Immature natural killer cell (primary cell): ENCODE data around the gene RASSF3. TPM values are rescaled to one million over a fixed set of nuclear protein-coding genes. Genes with fewer than 3 reads are reported as not detected.
"Not testable (repeated sequence)": the region's sequence is repeated elsewhere in the genome, so short reads cannot be mapped to it uniquely, and the experiment has no call there.

Experiments used
- DNase-seq, 3 donors: peaks; one replicate each; pipeline ENCODE4 v3.0.0; 2022; ENCODE audit warnings: mixed read lengths in 1 of 3
- H3K27ac Mint-ChIP-seq, 6 donors: one replicate each; pipeline ENCODE4 v1.8.0; 2020; ENCODE audit warnings: mixed read lengths in 6 of 6, mild to moderate bottlenecking in 5 of 6, inconsistent platforms in 4 of 6, moderate library complexity in 3 of 6
- H3K27me3 Mint-ChIP-seq, 3 donors: one replicate each; pipeline ENCODE4 v1.8.0; 2020 to 2021; ENCODE audit warnings: low read depth in 3 of 3, mild to moderate bottlenecking in 3 of 3, mixed read lengths in 3 of 3, moderate library complexity in 3 of 3, inconsistent platforms in 1 of 3
- H3K36me3 Mint-ChIP-seq, 3 donors: one replicate each; pipeline ENCODE4 v1.8.0; 2020; ENCODE audit warnings: mixed read lengths in 3 of 3, inconsistent platforms in 2 of 3, mild to moderate bottlenecking in 2 of 3
- H3K4me1 Mint-ChIP-seq, 2 donors: one replicate each; pipeline ENCODE4 v1.8.0; 2020; ENCODE audit warnings: inconsistent platforms in 2 of 2, mild to moderate bottlenecking in 2 of 2, mixed read lengths in 2 of 2, moderate library complexity in 1 of 2
- H3K4me3 Mint-ChIP-seq, 5 donors: one replicate each; pipeline ENCODE4 v1.8.0; 2020; ENCODE audit warnings: mild to moderate bottlenecking in 5 of 5, mixed read lengths in 5 of 5, inconsistent platforms in 3 of 5, moderate library complexity in 3 of 5
- H3K9me3 Mint-ChIP-seq, 6 donors: one replicate each; pipeline ENCODE4 v1.8.0; 2020; ENCODE audit warnings: mild to moderate bottlenecking in 6 of 6, mixed read lengths in 6 of 6, inconsistent platforms in 4 of 6, moderate library complexity in 3 of 6
- polyA plus RNA-seq, 3 donors: library from polyadenylated mRNA; unstranded; fragments of 300-500 nt; fragmentation: Illumina TruSeq; gene quantifications; one replicate each; pipeline ENCODE4 v1.2.3, GENCODE V29; 2021

RASSF3 gene
- polyA plus RNA-seq, 3 donors from 2014 or later: 5.2 to 6.2 (median 5.5) TPM

DNA sequence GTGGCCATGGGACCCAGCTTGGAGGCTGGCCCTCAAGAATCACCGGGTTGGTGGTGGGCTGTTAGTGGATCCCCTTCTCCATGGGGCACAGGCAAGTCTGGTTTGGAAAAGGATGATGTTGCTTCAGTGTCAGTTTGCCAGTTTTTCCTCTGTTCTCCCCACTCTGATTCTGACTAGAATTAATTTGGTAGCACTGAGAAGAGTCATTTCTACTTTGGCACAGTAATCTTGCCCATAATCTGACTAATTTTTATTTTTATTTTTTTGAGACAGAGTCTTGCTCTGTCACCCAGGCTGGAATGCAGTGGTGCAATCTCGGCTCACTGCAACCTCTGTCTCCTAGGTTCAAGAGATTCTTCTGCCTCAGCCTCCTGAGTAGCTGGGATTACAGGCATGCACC, 43.6 kb downstream of the RASSF3 start:
- H3K36me3 Mint-ChIP-seq: peaks cover 0 to 16% (median 0%) of the 10 kb centered on the region in 3 donors
- H3K27me3 Mint-ChIP-seq: peaks cover 4 to 12% (median 11%) of the 10 kb centered on the region in 3 donors
- DNase-seq, H3K4me3 Mint-ChIP-seq, H3K9me3 Mint-ChIP-seq: not testable (repeated sequence)
- peaks cover 74 to 90% of the 10 kb centered on the region in 2 donors for H3K4me1 Mint-ChIP-seq
- peak overlapping the region; percentile 25 to 89 (median 76) for H3K27ac Mint-ChIP-seq

DNA sequence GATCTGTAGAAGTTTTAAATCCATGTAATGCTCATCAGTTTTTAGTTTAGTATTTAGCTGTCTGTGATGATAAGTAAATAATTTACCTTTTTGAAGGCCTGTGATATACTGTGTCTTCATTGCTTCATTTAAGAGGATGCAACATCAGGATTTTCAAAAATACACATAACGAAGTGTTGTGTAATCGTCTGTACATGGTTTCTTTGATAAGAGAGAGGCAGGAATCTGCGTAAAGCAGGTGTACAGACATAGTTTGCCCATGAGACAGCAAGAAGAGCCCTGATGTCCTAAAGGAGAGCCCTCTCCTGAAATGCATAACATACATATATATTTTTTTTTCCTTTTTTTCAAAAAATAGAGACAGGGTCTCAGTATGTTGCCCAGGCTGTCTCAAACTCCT, 44.8 kb downstream of the RASSF3 start:
- H3K4me1 Mint-ChIP-seq: peaks cover 78 to 93% of the 10 kb centered on the region in 2 donors
- H3K4me3 Mint-ChIP-seq: no peak overlapping the region
- no peak for DNase-seq
- H3K36me3 Mint-ChIP-seq: peaks cover 0 to 8% (median 0%) of the 10 kb centered on the region in 3 donors
- no peaks in the 10 kb centered on the region for H3K9me3 Mint-ChIP-seq
- H3K27ac Mint-ChIP-seq: peak overlapping the region; percentile 52 to 98 (median 84)
- H3K27me3 Mint-ChIP-seq: peaks cover 4 to 13% (median 11%) of the 10 kb centered on the region in 3 donors

DNA sequence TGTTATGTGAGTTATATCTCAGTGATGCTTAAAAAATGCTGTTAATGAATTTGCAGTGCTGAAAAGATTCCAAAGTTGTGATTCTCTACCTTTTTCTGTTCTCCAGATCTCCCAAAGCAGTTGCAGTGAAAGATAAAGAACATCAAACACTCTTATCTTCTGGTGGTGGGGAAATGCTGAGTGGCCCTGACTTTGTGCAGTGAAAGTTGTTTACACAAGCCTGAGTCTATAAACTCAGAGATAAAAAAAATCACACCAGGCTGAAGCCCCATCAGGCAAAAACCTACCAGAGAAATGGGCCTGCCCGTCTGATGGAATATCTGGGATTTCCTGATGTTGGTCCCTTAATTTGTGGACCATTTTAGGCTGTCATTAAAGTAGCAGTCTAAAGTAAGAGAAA, 46.1 kb downstream of the RASSF3 start:
- peak overlapping the region in 4 of 5 donors; percentile 13 to 65 (median 36) for H3K4me3 Mint-ChIP-seq
- peaks cover 80 to 92% of the 10 kb centered on the region in 2 donors for H3K4me1 Mint-ChIP-seq
- H3K9me3 Mint-ChIP-seq: no peaks in the 10 kb centered on the region
- peaks cover 4 to 13% (median 11%) of the 10 kb centered on the region in 3 donors for H3K27me3 Mint-ChIP-seq
- H3K27ac Mint-ChIP-seq: peak overlapping the region; percentile 96 to 98 (median 97)
- H3K36me3 Mint-ChIP-seq: peaks cover 0 to 7% (median 0%) of the 10 kb centered on the region in 3 donors
- no peak for DNase-seq

DNA sequence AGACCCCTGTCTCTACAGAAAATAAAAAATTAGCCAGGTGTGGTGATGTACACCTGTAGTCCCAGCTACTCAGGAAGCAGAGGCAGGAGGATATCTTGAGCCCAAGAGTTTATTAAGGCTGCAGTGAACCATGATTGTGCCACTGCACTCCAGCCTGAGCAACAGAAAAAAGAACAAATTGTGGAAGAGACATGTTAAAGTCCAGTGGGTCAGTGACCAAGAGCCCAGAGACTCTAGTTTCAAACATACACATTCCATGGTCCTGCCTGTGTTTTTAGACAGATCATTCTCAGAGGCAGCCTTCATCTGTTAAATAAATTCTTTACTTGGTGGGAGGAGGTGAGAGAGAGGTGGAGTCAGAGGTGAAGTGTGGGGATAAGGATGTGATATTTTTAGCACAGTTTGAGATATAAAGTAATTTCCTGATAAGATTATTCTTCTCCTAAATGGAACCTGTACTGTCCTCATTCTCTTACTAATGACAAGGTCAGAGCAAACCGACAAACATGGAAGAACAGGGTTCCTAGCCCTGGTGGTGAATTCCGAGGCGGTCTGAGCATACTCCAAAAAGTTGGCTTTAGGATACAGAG, 48.7 kb downstream of the RASSF3 start:
- no peak for DNase-seq
- H3K36me3 Mint-ChIP-seq: peaks cover 0 to 7% (median 0%) of the 10 kb centered on the region in 3 donors
- H3K9me3 Mint-ChIP-seq: no peaks in the 10 kb centered on the region
- peaks cover 4 to 11% (median 11%) of the 10 kb centered on the region in 3 donors for H3K27me3 Mint-ChIP-seq
- H3K4me3 Mint-ChIP-seq: peak overlapping the region; percentile 77 to 81 (median 80)
- peaks cover 72 to 92% of the 10 kb centered on the region in 2 donors for H3K4me1 Mint-ChIP-seq
- H3K27ac Mint-ChIP-seq: peak overlapping the region; percentile 96 to 98 (median 97)

DNA sequence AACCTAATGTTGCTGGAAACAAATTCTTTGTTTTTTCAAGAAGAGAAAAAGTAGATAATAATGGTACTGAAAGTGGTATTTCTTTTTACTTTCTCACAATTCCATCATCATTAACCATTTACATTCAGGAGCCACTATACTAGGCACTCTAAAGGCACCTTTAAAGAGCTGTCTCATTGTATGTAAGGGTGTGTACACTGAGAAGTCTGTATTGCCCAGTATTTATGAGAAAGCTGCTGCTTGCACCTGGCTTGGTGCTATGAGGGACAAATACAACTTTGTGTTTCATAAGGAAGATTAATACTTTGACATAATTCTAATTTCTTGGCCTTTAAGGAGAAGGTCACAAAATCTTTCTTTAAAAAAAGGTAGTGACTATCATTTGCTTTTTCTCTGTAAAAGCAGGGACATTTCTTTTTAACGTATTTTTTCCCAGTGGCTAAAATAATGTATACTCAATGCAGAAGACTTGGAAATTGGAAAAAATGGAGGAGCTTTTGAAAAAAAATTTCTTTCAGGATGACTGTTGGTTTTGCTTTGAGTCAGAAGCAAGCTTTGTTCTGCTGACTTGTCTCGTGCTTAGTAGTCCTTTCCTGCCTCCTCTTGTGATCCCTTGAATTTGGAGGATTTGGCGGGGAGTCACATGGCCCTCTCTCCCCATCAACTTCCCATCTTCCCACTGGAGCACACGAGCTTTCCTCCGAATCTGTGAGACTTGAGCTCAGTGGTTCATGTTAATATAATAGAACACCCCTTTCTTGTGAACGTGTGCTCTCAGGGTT, 50.1 kb downstream of the RASSF3 start:
- no peak for DNase-seq
- peak overlapping the region; percentile 26 to 98 (median 90) for H3K27ac Mint-ChIP-seq
- peaks cover 4 to 11% (median 11%) of the 10 kb centered on the region in 3 donors for H3K27me3 Mint-ChIP-seq
- H3K9me3 Mint-ChIP-seq: no peaks in the 10 kb centered on the region
- peak overlapping the region in 1 of 5 donors; percentile 35 for H3K4me3 Mint-ChIP-seq
- peaks cover 77 to 96% of the 10 kb centered on the region in 2 donors for H3K4me1 Mint-ChIP-seq
- H3K36me3 Mint-ChIP-seq: peaks cover 0 to 5% (median 0%) of the 10 kb centered on the region in 3 donors

DNA sequence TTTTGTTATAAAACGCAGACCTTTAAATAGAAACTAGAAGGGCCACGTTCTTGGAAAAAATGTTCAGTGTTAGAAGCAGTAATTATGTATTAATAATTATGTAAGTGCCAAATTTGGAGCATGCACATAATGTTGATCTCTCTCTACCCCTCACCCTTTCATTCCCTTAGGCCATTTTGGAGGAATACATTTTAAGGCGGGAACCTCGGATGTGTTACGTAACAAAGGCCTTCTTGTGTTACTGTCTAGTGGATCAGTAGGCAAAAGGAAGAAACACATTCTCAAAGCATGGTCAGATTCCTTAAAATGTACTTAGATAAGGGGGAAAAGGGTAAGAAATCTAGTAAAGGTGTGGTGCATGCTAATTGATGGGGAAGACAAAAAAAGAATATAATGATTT, 52.7 kb downstream of the RASSF3 start:
- Mint-ChIP-seq H3K4me1 (peaks cover 83 to 98% of the 10 kb centered on the region in 2 donors), H3K27me3 (peaks cover 2 to 10% (median 6%) of the 10 kb centered on the region in 3 donors), H3K36me3 (no peaks in the 10 kb centered on the region), H3K27ac (peak overlapping the region; percentile 43 to 83 (median 68)), H3K9me3 (no peaks in the 10 kb centered on the region), H3K4me3 (no peak overlapping the region)
- no peak for DNase-seq

DNA sequence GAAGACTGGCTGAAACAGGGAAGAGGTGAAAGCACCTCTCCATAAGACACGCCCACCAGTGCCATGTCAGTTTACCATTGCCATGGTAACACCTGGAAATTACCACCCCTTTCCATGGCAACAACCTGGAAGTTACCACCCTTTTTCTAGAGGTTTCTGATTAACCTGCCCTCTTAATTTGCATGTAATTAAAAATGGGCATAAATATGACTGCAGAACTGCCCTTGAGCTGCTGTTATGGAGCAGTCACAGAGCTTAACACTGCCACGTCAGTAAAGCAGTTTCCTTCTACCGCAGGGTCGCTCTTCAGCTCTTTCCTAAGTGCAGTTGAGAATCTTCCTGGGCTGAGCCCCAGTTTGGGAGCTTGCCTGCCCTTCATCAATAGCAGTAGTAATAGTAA, 55.2 kb downstream of the RASSF3 start:
- peak overlapping the region; percentile 63 to 97 (median 92) for H3K4me3 Mint-ChIP-seq
- peaks cover 8 to 23% (median 20%) of the 10 kb centered on the region in 3 donors for H3K27me3 Mint-ChIP-seq
- H3K4me1 Mint-ChIP-seq: peaks cover 82 to 98% of the 10 kb centered on the region in 2 donors
- no peaks in the 10 kb centered on the region for H3K36me3 Mint-ChIP-seq
- H3K27ac Mint-ChIP-seq: peak overlapping the region; percentile 98 to 100 (median 99)
- H3K9me3 Mint-ChIP-seq: no peaks in the 10 kb centered on the region
- peak; percentile 50 to 63 (median 57) for DNase-seq

DNA sequence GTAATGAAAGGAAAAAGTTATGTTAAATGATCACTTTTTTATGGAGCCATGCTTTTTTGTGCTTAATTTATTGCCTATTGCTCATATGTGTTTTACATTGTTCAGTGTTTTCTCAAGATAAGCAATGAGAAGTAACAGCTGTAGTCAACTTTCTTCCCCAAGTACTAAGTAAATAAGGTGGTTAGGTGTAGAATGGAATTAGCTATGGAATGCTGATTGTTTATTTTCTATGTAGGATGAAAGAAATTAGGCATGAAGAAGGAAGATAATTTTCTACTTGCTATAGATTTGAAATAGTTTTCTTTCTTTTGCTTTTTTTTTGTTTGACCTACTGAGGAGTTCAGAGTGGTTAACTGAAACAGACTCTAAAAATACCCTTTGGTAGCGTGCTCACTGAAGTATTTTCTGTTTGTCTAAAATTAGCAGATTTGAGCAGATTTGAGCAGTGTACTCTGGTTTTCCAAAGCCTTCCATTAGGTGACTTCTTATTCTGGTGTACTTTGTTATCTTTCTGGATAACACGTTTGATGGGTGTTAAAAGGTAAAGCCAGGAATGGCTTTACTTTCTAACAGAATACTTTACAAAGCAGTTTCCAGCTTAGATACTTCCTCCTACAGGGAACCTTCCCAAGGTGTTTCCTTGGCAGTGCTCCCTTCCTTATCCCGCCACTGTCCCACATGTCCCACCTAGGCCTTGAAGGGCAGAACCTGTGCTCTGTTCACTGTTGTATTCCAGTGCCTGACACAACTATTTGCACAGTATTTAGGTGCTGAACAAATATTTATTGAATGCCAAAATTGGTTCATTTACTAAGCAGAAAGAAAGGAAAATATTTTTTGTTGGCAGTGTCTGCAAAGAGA, 56.0 kb downstream of the RASSF3 start:
- peaks cover 8 to 24% (median 20%) of the 10 kb centered on the region in 3 donors for H3K27me3 Mint-ChIP-seq
- no peak for DNase-seq

DNA sequence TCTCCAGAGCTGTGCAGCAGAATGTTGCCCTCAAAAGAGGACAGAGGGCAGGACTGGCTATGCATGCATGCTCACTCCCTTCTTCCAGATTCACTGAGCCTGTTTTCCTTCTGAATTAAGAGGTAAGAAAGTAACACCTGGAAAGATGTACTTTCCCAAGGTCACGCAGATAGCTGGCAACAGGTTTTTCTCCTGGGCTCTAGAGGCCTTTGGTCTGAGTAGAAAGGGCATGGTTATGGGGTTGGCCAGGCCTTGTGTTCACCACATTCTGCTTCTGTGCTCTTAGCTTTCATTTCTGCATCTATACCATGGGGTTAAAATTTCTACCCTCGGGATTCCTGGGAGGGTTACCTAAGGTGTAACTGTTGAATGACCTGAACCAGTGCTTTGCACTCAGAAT, 57.5 kb downstream of the RASSF3 start:
- Mint-ChIP-seq H3K36me3 (no peaks in the 10 kb centered on the region), H3K27ac (peak overlapping the region; percentile 98 to 100 (median 99)), H3K9me3 (no peaks in the 10 kb centered on the region), H3K4me1 (peaks cover 85 to 98% of the 10 kb centered on the region in 2 donors), H3K27me3 (peaks cover 8 to 28% (median 20%) of the 10 kb centered on the region in 3 donors), H3K4me3 (peak overlapping the region; percentile 92 to 97 (median 95))
- DNase-seq: no peak

More for the DNA sequence above, 56.0 kb downstream of the RASSF3 start:
- Mint-ChIP-seq H3K4me1 (peaks cover 84 to 98% of the 10 kb centered on the region in 2 donors), H3K27ac (peak overlapping the region; percentile 98 to 100 (median 99)), H3K36me3 (no peaks in the 10 kb centered on the region), H3K9me3 (no peaks in the 10 kb centered on the region), H3K4me3 (peak overlapping the region; percentile 63 to 97 (median 92))

DNA sequence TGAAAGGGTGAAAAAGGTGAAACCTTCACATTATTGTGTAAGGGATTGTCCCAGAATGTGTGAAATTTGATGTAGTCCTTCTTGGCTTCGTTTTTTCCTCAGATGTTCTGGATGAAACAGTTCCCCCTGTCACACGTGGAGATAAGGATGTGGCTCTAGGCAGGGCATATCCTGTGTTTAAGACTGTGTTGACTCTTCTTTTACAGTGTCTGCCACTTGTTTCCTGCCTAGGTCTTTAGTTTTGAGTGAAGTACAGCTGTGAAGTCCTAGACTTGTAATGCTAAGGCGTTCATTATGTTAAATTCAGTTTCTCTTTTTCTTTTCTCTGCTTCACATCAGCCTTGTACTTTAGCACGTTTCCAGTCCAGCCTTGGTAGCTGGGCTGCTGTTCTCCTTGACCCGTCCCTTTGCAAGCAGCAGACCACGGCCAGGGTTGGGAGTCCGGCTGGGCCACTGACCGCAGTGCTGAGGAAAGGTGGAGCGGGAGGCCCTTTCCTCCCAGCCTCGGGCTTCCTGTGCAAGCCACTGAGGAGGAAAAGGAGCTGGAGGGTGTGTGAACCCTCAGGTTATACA, 59.1 kb downstream of the RASSF3 start:
- peak overlapping the region; percentile 92 to 97 (median 95) for H3K4me3 Mint-ChIP-seq
- DNase-seq: peak; percentile 84 to 86 (median 85)
- peaks cover 95 to 98% of the 10 kb centered on the region in 2 donors for H3K4me1 Mint-ChIP-seq
- H3K9me3 Mint-ChIP-seq: no peaks in the 10 kb centered on the region
- H3K27me3 Mint-ChIP-seq: peaks cover 8 to 28% (median 20%) of the 10 kb centered on the region in 3 donors
- peak overlapping the region; percentile 98 to 100 (median 99) for H3K27ac Mint-ChIP-seq
- no peaks in the 10 kb centered on the region for H3K36me3 Mint-ChIP-seq

DNA sequence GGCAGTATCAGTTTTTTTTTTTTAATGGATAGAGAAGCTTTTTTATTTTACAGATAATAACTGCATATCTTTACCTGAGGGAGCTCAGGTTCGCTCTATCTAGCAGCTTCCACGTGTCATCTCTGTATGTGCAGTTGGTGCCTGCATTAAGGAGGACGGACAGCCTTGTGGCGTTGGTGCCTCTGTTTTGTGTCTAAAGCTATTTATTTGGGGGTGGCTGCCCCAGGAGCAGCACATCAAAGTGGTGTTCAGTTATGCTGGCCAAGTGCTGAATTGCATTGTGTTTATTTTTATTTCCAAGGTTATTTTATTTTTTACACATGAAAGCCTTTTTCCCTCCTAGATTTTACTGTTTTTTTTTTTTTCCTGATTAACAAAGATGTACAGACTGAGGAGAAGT, 59.7 kb downstream of the RASSF3 start:
- Mint-ChIP-seq H3K36me3 (no peaks in the 10 kb centered on the region), H3K4me3 (peak overlapping the region; percentile 92 to 97 (median 95)), H3K9me3 (no peaks in the 10 kb centered on the region), H3K27me3 (peaks cover 8 to 30% (median 20%) of the 10 kb centered on the region in 3 donors), H3K4me1 (peaks cover 95 to 98% of the 10 kb centered on the region in 2 donors), H3K27ac (peak overlapping the region; percentile 98 to 100 (median 99))
- DNase-seq: peak in 2 of 3 donors; percentile 45 to 52

DNA sequence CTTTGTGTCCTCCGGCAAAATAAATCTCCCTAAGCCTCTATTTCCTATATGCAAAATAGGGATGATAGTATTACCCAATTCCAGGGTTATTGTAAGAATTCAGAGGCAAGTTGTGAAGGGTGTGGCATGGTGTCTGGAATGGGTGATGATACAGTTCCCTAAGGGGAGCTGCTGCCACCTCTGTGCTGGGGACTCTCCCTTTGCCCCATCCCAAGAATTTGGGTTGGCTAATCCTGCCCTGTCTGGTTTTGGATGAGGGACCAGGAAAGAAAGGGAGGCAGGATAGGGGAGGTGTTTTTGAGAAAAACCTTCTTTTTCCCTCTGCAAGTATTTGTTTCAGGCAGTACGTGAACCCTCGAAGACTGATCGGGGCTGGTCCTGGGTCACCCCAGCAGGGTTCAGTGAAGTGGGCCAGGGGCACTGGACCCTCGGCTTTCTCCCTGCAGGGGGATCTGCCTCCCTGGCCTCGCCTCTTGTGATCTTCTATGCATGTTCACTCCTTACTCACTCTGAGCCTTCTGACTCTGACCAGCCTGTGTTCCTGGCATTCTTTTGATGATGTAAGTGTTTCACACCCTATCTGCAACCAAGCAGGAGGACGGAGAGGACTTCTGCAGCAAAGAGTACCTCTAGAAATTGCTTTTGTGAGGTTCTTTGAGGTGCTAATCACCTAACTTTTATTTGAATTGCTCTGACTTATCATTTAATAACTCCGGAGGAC, 60.8 kb downstream of the RASSF3 start:
- H3K27me3 Mint-ChIP-seq: peaks cover 7 to 30% (median 23%) of the 10 kb centered on the region in 3 donors
- H3K36me3 Mint-ChIP-seq: no peaks in the 10 kb centered on the region
- peak overlapping the region; percentile 98 to 100 (median 99) for H3K27ac Mint-ChIP-seq
- peak overlapping the region; percentile 92 to 97 (median 95) for H3K4me3 Mint-ChIP-seq
- no peaks in the 10 kb centered on the region for H3K9me3 Mint-ChIP-seq
- H3K4me1 Mint-ChIP-seq: peaks cover 93 to 98% of the 10 kb centered on the region in 2 donors
- DNase-seq: no peak
